K562 (cell line): ENCODE data around the gene MYBPHL. TPM values are rescaled to one million over a fixed set of nuclear protein-coding genes. Genes with fewer than 3 reads are reported as not detected.

Experiments used
- CTBP1 ChIP-seq: fragments of 450-650 bp; IDR thresholded peaks from 2 replicates; pipeline ENCODE4 v1.6.1; 2016; ENCODE audit warnings: borderline replicate concordance
- ESRRB ChIP-seq: fragments of 250-450 bp; sonication (Bioruptor Pico); IDR thresholded peaks from 2 replicates; pipeline ENCODE4 v1.5.0; 2020; ENCODE audit warnings: mild to moderate bottlenecking, moderate library complexity, borderline replicate concordance
- ETV5 ChIP-seq: sonication (generic); formaldehyde crosslinking; IDR thresholded peaks from 2 replicates; pipeline ENCODE4 v1.4.0; 2020; ENCODE audit warnings: low read depth, mild to moderate bottlenecking, missing genetic modification reagents
- GTF2A2 ChIP-seq: IDR thresholded peaks from 2 replicates; pipeline ENCODE4 v1.6.1; 2016; ENCODE audit warnings: mild to moderate bottlenecking, missing genetic modification characterization, missing compliant biosample characterization
- L3MBTL2 ChIP-seq: fragments of 450-650 bp; IDR thresholded peaks from 2 replicates; pipeline ENCODE4 v1.6.1; 2016; ENCODE audit warnings: mild to moderate bottlenecking, moderate library complexity
- LARP7 ChIP-seq: fragments of 450-650 bp; IDR thresholded peaks from 2 replicates; pipeline ENCODE4 v1.6.1; 2016
- MTA3 ChIP-seq: fragments of 450-650 bp; formaldehyde crosslinking; IDR thresholded peaks from 2 replicates; pipeline ENCODE4 v1.6.1; 2017; ENCODE audit warnings: mild to moderate bottlenecking, borderline replicate concordance
- NR3C1 ChIP-seq: sonication (generic); formaldehyde crosslinking; IDR thresholded peaks from 2 replicates; pipeline ENCODE4 v1.8.1; 2022; ENCODE audit warnings: missing genetic modification reagents
- ZBED1 ChIP-seq: IDR thresholded peaks from 2 replicates; pipeline ENCODE4 v1.6.1; 2014
- ZNF79 ChIP-seq: fragments of 250-450 bp; sonication (Bioruptor Pico); IDR thresholded peaks from 2 replicates; pipeline ENCODE4 v1.4.0; 2020; ENCODE audit warnings: low read depth, mild to moderate bottlenecking, moderate library complexity
- ZZZ3 ChIP-seq: fragments of 450-650 bp; IDR thresholded peaks from 2 replicates; pipeline ENCODE4 v1.6.1; 2016; ENCODE audit warnings: antibody characterized with exemption, mild to moderate bottlenecking, moderate library complexity
- polyA plus RNA-seq, 8 experiments: library from polyadenylated mRNA; depleted of rRNA in 4 of 8; stranded (reverse) in 5 of 8; unstranded in 3 of 8; fragments of >200 nt; fragmentation: Nextera tagmentation in 2 of 8; fragmentation: Illumina TruSeq in 1 of 8; extraction: Ambion mirVana in 2 of 8; extraction: Trizol in 1 of 8; gene quantifications; 2 replicates each; pipeline versions ENCODE4 v1.2.1 to v1.2.3, GENCODE V29; 2011 to 2014; ENCODE audit warnings: inconsistent platforms in 1 of 8, missing spikeins in 1 of 8
- total RNA-seq, 7 experiments: library from RNA; depleted of rRNA in 6 of 7; stranded (reverse); fragments of >200 nt in 6 of 7; fragmentation: Illumina TruSeq in 2 of 7; extraction: Trizol in 2 of 7; gene quantifications; 2 replicates each; pipeline versions ENCODE4 v1.2.1 to v1.2.3, GENCODE V29; 2011 to 2021; ENCODE audit warnings: low replicate concordance in 1 of 7
- TF ChIP-seq, protein P1 (sequence below): fragments of 450-650 bp; IDR thresholded peaks from 2 replicates; pipeline ENCODE4 v1.6.1; 2016; ENCODE audit warnings: mild to moderate bottlenecking, moderate library complexity
- TF ChIP-seq, protein P2 (sequence below), 2 experiments: fragments of 450-650 bp; IDR thresholded peaks; 2 replicates each; pipeline ENCODE4 v1.6.1; 2016
- TF ChIP-seq, protein P3 (sequence below), 2 experiments: IDR thresholded peaks; 2 replicates each; pipeline ENCODE4 v1.6.1; 2012; ENCODE audit warnings: improper control_type of control experiment in 2 of 2, low read depth in 2 of 2, low read length in 2 of 2, borderline replicate concordance in 1 of 2

The MYBPHL gene
- total and polyA plus RNA-seq, 9 of the 15 experiments (the other 6 are each of a cell fraction or from before 2014, with no cell fraction given): 0.20 to 1.9 (median 0.33) TPM

DNA sequence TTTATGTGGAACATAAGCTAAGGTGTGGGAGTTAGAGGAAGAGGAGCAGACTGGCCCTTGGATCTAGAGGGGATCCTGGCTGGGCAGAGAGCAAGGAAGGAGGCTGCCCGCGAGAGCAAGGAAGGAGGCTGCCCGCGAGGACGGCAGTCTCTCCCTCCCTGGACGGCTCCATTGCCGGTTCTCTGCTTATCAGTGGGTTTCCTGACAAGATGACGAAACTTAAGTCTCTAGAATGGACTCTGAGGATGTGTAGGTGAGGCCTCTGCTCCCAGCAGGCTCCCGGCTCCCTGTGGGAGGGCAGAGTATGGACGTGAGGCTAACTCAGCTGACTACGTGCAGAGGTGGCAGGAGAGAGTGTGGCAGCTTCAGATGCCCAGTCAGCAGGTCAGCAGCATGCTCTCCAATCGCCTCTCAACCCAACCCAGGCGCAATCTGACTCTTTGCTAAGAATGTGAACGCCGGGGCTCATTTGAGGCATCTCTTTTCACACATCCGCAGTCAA is 6.1 kb downstream of the MYBPHL start (continued):
- TF ChIP-seq CTBP1 (peak; percentile 60; the same call in 1 of the 2 replicates), ZNF79 (CRISPR knock-in tag) (no peak), ZBED1 (no peak), GTF2A2 (tag) (no peak), MTA3 (peak; percentile 55; the same call in 1 of the 2 replicates), ETV5 (CRISPR knock-in tag) (0 out of 2 replicates have a peak, but pooled peaks have one; percentile 56), NR3C1 (CRISPR knock-in tag) (no peak), L3MBTL2 (peak; percentile 58; the same call in 1 of the 2 replicates), LARP7 (no peak), ZZZ3 (no peak), ESRRB (CRISPR knock-in tag) (no peak)
- TF ChIP-seq, protein P1, sequence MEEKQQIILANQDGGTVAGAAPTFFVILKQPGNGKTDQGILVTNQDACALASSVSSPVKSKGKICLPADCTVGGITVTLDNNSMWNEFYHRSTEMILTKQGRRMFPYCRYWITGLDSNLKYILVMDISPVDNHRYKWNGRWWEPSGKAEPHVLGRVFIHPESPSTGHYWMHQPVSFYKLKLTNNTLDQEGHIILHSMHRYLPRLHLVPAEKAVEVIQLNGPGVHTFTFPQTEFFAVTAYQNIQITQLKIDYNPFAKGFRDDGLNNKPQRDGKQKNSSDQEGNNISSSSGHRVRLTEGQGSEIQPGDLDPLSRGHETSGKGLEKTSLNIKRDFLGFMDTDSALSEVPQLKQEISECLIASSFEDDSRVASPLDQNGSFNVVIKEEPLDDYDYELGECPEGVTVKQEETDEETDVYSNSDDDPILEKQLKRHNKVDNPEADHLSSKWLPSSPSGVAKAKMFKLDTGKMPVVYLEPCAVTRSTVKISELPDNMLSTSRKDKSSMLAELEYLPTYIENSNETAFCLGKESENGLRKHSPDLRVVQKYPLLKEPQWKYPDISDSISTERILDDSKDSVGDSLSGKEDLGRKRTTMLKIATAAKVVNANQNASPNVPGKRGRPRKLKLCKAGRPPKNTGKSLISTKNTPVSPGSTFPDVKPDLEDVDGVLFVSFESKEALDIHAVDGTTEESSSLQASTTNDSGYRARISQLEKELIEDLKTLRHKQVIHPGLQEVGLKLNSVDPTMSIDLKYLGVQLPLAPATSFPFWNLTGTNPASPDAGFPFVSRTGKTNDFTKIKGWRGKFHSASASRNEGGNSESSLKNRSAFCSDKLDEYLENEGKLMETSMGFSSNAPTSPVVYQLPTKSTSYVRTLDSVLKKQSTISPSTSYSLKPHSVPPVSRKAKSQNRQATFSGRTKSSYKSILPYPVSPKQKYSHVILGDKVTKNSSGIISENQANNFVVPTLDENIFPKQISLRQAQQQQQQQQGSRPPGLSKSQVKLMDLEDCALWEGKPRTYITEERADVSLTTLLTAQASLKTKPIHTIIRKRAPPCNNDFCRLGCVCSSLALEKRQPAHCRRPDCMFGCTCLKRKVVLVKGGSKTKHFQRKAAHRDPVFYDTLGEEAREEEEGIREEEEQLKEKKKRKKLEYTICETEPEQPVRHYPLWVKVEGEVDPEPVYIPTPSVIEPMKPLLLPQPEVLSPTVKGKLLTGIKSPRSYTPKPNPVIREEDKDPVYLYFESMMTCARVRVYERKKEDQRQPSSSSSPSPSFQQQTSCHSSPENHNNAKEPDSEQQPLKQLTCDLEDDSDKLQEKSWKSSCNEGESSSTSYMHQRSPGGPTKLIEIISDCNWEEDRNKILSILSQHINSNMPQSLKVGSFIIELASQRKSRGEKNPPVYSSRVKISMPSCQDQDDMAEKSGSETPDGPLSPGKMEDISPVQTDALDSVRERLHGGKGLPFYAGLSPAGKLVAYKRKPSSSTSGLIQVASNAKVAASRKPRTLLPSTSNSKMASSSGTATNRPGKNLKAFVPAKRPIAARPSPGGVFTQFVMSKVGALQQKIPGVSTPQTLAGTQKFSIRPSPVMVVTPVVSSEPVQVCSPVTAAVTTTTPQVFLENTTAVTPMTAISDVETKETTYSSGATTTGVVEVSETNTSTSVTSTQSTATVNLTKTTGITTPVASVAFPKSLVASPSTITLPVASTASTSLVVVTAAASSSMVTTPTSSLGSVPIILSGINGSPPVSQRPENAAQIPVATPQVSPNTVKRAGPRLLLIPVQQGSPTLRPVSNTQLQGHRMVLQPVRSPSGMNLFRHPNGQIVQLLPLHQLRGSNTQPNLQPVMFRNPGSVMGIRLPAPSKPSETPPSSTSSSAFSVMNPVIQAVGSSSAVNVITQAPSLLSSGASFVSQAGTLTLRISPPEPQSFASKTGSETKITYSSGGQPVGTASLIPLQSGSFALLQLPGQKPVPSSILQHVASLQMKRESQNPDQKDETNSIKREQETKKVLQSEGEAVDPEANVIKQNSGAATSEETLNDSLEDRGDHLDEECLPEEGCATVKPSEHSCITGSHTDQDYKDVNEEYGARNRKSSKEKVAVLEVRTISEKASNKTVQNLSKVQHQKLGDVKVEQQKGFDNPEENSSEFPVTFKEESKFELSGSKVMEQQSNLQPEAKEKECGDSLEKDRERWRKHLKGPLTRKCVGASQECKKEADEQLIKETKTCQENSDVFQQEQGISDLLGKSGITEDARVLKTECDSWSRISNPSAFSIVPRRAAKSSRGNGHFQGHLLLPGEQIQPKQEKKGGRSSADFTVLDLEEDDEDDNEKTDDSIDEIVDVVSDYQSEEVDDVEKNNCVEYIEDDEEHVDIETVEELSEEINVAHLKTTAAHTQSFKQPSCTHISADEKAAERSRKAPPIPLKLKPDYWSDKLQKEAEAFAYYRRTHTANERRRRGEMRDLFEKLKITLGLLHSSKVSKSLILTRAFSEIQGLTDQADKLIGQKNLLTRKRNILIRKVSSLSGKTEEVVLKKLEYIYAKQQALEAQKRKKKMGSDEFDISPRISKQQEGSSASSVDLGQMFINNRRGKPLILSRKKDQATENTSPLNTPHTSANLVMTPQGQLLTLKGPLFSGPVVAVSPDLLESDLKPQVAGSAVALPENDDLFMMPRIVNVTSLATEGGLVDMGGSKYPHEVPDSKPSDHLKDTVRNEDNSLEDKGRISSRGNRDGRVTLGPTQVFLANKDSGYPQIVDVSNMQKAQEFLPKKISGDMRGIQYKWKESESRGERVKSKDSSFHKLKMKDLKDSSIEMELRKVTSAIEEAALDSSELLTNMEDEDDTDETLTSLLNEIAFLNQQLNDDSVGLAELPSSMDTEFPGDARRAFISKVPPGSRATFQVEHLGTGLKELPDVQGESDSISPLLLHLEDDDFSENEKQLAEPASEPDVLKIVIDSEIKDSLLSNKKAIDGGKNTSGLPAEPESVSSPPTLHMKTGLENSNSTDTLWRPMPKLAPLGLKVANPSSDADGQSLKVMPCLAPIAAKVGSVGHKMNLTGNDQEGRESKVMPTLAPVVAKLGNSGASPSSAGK: no peak
- TF ChIP-seq, protein P2, sequence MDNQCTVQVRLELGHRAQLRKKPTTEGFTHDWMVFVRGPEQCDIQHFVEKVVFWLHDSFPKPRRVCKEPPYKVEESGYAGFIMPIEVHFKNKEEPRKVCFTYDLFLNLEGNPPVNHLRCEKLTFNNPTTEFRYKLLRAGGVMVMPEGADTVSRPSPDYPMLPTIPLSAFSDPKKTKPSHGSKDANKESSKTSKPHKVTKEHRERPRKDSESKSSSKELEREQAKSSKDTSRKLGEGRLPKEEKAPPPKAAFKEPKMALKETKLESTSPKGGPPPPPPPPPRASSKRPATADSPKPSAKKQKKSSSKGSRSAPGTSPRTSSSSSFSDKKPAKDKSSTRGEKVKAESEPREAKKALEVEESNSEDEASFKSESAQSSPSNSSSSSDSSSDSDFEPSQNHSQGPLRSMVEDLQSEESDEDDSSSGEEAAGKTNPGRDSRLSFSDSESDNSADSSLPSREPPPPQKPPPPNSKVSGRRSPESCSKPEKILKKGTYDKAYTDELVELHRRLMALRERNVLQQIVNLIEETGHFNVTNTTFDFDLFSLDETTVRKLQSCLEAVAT (IDR thresholded peaks at IDR 0.05): no peak
- TF ChIP-seq, protein P3, sequence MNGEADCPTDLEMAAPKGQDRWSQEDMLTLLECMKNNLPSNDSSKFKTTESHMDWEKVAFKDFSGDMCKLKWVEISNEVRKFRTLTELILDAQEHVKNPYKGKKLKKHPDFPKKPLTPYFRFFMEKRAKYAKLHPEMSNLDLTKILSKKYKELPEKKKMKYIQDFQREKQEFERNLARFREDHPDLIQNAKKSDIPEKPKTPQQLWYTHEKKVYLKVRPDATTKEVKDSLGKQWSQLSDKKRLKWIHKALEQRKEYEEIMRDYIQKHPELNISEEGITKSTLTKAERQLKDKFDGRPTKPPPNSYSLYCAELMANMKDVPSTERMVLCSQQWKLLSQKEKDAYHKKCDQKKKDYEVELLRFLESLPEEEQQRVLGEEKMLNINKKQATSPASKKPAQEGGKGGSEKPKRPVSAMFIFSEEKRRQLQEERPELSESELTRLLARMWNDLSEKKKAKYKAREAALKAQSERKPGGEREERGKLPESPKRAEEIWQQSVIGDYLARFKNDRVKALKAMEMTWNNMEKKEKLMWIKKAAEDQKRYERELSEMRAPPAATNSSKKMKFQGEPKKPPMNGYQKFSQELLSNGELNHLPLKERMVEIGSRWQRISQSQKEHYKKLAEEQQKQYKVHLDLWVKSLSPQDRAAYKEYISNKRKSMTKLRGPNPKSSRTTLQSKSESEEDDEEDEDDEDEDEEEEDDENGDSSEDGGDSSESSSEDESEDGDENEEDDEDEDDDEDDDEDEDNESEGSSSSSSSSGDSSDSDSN (IDR thresholded peaks at IDR 0.05; ENCODE audit: borderline replicate concordance in 1 of 2, low read depth in 2 of 2, low read length in 2 of 2): 0 out of 4 replicates have a peak, but pooled peaks of 1 of the 2 experiments have one; percentile 61
